Measurements from ENCODE around the gene DCAF5. TPM values are rescaled to one million over a fixed set of nuclear protein-coding genes. Genes with fewer than 3 reads are reported as not detected.
A peak's percentile ranks its signal among the peaks of the same experiment; 100 is the strongest.
"Not testable (repeated sequence)": the region's sequence is repeated elsewhere in the genome, so short reads cannot be mapped to it uniquely, and the experiment has no call there.

Gene DCAF5
- total and polyA plus RNA-seq, 2 of the 13 experiments (the other 11 are each of a cell fraction or from before 2014, with no cell fraction given), result 13.4 to 31.6 TPM

DNA sequence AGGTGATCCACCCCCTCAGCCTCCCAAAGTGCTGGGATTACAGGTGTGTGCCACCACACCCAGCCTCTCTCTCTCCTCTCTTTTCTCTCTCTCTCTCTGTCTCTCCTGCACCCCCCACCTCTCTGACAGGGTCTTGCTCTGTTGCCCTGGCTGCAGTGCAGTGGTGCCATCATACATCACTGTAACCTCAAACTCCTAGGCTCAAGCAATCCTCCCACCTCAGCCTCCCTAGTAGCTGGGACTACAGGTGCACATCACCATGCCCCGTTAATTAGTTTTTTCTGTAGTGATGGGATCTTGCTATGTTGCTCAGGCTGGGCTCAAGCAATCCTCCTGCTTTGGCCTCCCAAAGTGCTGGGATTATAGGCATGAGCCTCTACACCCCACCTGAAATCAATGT lies 29.7 kb upstream of the DCAF5 start:
- H3K79me2 ChIP-seq (ENCODE audit: insufficient read depth, low read length); CTCF ChIA-PET (ENCODE audit: low intra/inter-chr PET ratio, low total read pairs); H2AFZ ChIP-seq (ENCODE audit: low read length); ATAC-seq; H3K36me3 ChIP-seq (replicated peaks in 1 of 2; ENCODE audit: control insufficient read depth in 1 of 2, insufficient read depth in 2 of 2, low read length in 2 of 2); H3K4me3 ChIP-seq (replicated peaks in 1 of 3; ENCODE audit: insufficient read depth in 1 of 3, low read depth in 2 of 3, low read length in 3 of 3); DNase-seq (ENCODE audit: low spot score); H3K27me3 ChIP-seq (ENCODE audit: control insufficient read depth in 1 of 2, insufficient read depth in 2 of 2, low read length in 2 of 2); POLR2A ChIA-PET; H3K27ac ChIP-seq (ENCODE audit: extremely low read length, insufficient read depth, low read length); intact Hi-C loops (cut with micrococcal nuclease; ENCODE audit: unreplicated experiment); BruUV-seq (replicated peaks); H3K9me3 ChIP-seq (ENCODE audit: low read length); H3K9ac ChIP-seq (ENCODE audit: insufficient read depth, low read depth, low read length); FAIRE-seq; in situ Hi-C loops (cut with HindIII; ENCODE audit: extremely low pct_ligation_motif_present, low pct_unique_long_range_greater_than_20kb); H3K4me2 ChIP-seq (ENCODE audit: low read depth, low read length); H4K20me1 ChIP-seq (ENCODE audit: insufficient read depth, low read length): not testable (repeated sequence)
- peak; percentile 60; the same call in 1 of the 2 replicates for TF ChIP-seq ZNF121 (CRISPR knock-in tag; IDR thresholded peaks at IDR 0.05)
- 18% methylated on average over 1 of the region's 1 CpG for WGBS (ENCODE audit: low lambda C conversion rate)
- peaks cover 13% of the 10 kb centered on the region for H3K4me1 ChIP-seq (ENCODE audit: insufficient read depth, low read length)

GRCh38 chr14:69181491-69181890 lies 28.6 kb upstream of the DCAF5 start:
- Histone ChIP-seq H3K79me2 (ENCODE audit: insufficient read depth, low read length) (no peaks in the 10 kb centered on the region), H3K9ac (ENCODE audit: insufficient read depth, low read depth, low read length) (no peak overlapping the region), H3K4me1 (ENCODE audit: insufficient read depth, low read length) (peaks cover 13% of the 10 kb centered on the region), H3K27me3 (ENCODE audit: control insufficient read depth in 1 of 2, insufficient read depth in 2 of 2, low read length in 2 of 2) (peaks cover 0 to 3% of the 10 kb centered on the region in 2 experiments; a peak in 1 of 5 replicates), H3K36me3 (replicated peaks in 1 of 2; ENCODE audit: control insufficient read depth in 1 of 2, insufficient read depth in 2 of 2, low read length in 2 of 2) (no peaks in the 10 kb centered on the region), H2AFZ (ENCODE audit: low read length) (no peak overlapping the region), H3K27ac (ENCODE audit: extremely low read length, insufficient read depth, low read length) (no peak overlapping the region), H3K9me3 (ENCODE audit: low read length) (no peaks in the 10 kb centered on the region), H3K4me3 (replicated peaks in 1 of 3; ENCODE audit: insufficient read depth in 1 of 3, low read depth in 2 of 3, low read length in 3 of 3) (no peak overlapping the region), H4K20me1 (ENCODE audit: insufficient read depth, low read length) (no peaks in the 10 kb centered on the region), H3K4me2 (ENCODE audit: low read depth, low read length) (no peak overlapping the region)
- TF ChIP-seq GATA4 (IDR thresholded peaks at IDR 0.05; ENCODE audit: borderline replicate concordance, low read depth), result no peak
- TF ChIP-seq RFXAP (CRISPR knock-in tag; IDR thresholded peaks at IDR 0.05; ENCODE audit: borderline replicate concordance), result no peak
- TF ChIP-seq ZNF468 (CRISPR knock-in tag; IDR thresholded peaks at IDR 0.05), result no peak
- no peak for TF ChIP-seq FOXA3 (CRISPR knock-in tag; IDR thresholded peaks at IDR 0.05)
- TF ChIP-seq DPF2 (CRISPR knock-in tag; IDR thresholded peaks at IDR 0.05; ENCODE audit: borderline replicate concordance, low read depth), result no peak
- TF ChIP-seq STAT5B (CRISPR knock-in tag; IDR thresholded peaks at IDR 0.05), result no peak
- no peak for TF ChIP-seq RNF219 (CRISPR knock-in tag; IDR thresholded peaks at IDR 0.05)
- TF ChIP-seq ZNF607 (CRISPR knock-in tag; IDR thresholded peaks at IDR 0.05; ENCODE audit: borderline replicate concordance), result no peak
- TF ChIP-seq GABPA (IDR thresholded peaks at IDR 0.05; ENCODE audit: low read depth, low read length), result no peak
- TF ChIP-seq GABPA (CRISPR knock-in tag; IDR thresholded peaks at IDR 0.05; ENCODE audit: low read depth), result no peak
- TF ChIP-seq MZF1 (CRISPR knock-in tag; IDR thresholded peaks at IDR 0.05; ENCODE audit: borderline replicate concordance), result no peak
- TF ChIP-seq ZNF251 (CRISPR knock-in tag; IDR thresholded peaks at IDR 0.05), result no peak
- TF ChIP-seq EEA1 (CRISPR knock-in tag; IDR thresholded peaks at IDR 0.05; ENCODE audit: borderline replicate concordance), result no peak
- TF ChIP-seq ZBTB7B (CRISPR knock-in tag; IDR thresholded peaks at IDR 0.05), result no peak
- TF ChIP-seq, protein P1, sequence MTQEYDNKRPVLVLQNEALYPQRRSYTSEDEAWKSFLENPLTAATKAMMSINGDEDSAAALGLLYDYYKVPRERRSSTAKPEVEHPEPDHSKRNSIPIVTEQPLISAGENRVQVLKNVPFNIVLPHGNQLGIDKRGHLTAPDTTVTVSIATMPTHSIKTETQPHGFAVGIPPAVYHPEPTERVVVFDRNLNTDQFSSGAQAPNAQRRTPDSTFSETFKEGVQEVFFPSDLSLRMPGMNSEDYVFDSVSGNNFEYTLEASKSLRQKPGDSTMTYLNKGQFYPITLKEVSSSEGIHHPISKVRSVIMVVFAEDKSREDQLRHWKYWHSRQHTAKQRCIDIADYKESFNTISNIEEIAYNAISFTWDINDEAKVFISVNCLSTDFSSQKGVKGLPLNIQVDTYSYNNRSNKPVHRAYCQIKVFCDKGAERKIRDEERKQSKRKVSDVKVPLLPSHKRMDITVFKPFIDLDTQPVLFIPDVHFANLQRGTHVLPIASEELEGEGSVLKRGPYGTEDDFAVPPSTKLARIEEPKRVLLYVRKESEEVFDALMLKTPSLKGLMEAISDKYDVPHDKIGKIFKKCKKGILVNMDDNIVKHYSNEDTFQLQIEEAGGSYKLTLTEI (CRISPR knock-in tag; conservative IDR thresholded peaks at IDR 0.05), result no peak
- intact Hi-C loops (cut with micrococcal nuclease; ENCODE audit: unreplicated experiment), result no loop called here
- FAIRE-seq, result no peak
- ATAC-seq, result no peak
- BruUV-seq (replicated peaks), result no TSS peak
- ChIA-PET CTCF (ENCODE audit: low intra/inter-chr PET ratio, low total read pairs) (no interaction called here), POLR2A (interaction anchor here (0.6 kb wide), 1 partner anchor 10 kb away, joined by 3 read pairs; the partner anchor contains the start of gene EXD2)
- DNase-seq (ENCODE audit: low spot score), result no peak
- in situ Hi-C loops (cut with HindIII; ENCODE audit: extremely low pct_ligation_motif_present, low pct_unique_long_range_greater_than_20kb), result no loop called here

All from HepG2 (cell line).